Measurements from ENCODE around the gene HHATL.

DNA sequence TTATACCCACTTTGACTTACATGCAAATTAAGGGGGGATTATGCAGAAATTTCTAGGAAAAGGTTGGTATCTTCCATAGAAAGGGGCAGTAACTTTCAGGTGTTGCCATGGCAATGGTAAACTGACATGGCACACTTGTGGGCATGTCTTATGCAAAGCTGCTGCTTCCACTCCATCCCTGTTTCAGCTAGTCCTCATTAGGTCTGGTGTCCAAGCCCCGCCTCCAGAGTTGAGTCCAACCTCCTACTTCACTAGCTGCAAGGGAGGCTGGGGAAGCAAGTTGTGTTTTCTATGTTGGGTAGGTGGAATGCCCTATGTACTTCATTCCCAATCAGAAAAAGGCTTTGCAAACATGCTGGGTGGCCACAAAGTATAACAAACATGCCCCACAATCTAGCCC is 31.9 kb downstream of the HHATL start:
- TF ChIP-seq, protein P1, sequence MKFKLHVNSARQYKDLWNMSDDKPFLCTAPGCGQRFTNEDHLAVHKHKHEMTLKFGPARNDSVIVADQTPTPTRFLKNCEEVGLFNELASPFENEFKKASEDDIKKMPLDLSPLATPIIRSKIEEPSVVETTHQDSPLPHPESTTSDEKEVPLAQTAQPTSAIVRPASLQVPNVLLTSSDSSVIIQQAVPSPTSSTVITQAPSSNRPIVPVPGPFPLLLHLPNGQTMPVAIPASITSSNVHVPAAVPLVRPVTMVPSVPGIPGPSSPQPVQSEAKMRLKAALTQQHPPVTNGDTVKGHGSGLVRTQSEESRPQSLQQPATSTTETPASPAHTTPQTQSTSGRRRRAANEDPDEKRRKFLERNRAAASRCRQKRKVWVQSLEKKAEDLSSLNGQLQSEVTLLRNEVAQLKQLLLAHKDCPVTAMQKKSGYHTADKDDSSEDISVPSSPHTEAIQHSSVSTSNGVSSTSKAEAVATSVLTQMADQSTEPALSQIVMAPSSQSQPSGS (CRISPR knock-in tag; IDR thresholded peaks at IDR 0.05; ENCODE audit: borderline replicate concordance, low read depth): no peak
- no peak for TF ChIP-seq ESRRA (CRISPR knock-in tag; IDR thresholded peaks at IDR 0.05; ENCODE audit: borderline replicate concordance)
- TF ChIP-seq, protein P2, sequence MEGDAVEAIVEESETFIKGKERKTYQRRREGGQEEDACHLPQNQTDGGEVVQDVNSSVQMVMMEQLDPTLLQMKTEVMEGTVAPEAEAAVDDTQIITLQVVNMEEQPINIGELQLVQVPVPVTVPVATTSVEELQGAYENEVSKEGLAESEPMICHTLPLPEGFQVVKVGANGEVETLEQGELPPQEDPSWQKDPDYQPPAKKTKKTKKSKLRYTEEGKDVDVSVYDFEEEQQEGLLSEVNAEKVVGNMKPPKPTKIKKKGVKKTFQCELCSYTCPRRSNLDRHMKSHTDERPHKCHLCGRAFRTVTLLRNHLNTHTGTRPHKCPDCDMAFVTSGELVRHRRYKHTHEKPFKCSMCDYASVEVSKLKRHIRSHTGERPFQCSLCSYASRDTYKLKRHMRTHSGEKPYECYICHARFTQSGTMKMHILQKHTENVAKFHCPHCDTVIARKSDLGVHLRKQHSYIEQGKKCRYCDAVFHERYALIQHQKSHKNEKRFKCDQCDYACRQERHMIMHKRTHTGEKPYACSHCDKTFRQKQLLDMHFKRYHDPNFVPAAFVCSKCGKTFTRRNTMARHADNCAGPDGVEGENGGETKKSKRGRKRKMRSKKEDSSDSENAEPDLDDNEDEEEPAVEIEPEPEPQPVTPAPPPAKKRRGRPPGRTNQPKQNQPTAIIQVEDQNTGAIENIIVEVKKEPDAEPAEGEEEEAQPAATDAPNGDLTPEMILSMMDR (IDR thresholded peaks at IDR 0.05): no peak
- TF ChIP-seq, protein P3, sequence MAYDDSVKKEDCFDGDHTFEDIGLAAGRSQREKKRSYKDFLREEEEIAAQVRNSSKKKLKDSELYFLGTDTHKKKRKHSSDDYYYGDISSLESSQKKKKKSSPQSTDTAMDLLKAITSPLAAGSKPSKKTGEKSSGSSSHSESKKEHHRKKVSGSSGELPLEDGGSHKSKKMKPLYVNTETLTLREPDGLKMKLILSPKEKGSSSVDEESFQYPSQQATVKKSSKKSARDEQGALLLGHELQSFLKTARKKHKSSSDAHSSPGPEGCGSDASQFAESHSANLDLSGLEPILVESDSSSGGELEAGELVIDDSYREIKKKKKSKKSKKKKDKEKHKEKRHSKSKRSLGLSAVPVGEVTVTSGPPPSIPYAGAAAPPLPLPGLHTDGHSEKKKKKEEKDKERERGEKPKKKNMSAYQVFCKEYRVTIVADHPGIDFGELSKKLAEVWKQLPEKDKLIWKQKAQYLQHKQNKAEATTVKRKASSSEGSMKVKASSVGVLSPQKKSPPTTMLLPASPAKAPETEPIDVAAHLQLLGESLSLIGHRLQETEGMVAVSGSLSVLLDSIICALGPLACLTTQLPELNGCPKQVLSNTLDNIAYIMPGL (CRISPR knock-in tag; IDR thresholded peaks at IDR 0.05): no peak
- TF ChIP-seq ZNF671 (CRISPR knock-in tag; IDR thresholded peaks at IDR 0.05): no peak
- TF ChIP-seq ZNF232 (CRISPR knock-in tag; IDR thresholded peaks at IDR 0.05): no peak
- TF ChIP-seq E2F5 (CRISPR knock-in tag; IDR thresholded peaks at IDR 0.05): no peak
- TF ChIP-seq, protein P4, sequence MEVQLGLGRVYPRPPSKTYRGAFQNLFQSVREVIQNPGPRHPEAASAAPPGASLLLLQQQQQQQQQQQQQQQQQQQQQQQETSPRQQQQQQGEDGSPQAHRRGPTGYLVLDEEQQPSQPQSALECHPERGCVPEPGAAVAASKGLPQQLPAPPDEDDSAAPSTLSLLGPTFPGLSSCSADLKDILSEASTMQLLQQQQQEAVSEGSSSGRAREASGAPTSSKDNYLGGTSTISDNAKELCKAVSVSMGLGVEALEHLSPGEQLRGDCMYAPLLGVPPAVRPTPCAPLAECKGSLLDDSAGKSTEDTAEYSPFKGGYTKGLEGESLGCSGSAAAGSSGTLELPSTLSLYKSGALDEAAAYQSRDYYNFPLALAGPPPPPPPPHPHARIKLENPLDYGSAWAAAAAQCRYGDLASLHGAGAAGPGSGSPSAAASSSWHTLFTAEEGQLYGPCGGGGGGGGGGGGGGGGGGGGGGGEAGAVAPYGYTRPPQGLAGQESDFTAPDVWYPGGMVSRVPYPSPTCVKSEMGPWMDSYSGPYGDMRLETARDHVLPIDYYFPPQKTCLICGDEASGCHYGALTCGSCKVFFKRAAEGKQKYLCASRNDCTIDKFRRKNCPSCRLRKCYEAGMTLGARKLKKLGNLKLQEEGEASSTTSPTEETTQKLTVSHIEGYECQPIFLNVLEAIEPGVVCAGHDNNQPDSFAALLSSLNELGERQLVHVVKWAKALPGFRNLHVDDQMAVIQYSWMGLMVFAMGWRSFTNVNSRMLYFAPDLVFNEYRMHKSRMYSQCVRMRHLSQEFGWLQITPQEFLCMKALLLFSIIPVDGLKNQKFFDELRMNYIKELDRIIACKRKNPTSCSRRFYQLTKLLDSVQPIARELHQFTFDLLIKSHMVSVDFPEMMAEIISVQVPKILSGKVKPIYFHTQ (CRISPR knock-in tag; IDR thresholded peaks at IDR 0.05): no peak
